Subcutaneous adipose tissue (tissue), 4 donors: Measurements from ENCODE around the gene MMRN2. TPM values are rescaled to one million over a fixed set of nuclear protein-coding genes. Genes with fewer than 3 reads are reported as not detected.

ENCODE experiments used
- total RNA-seq, 4 donors: library from RNA; depleted of rRNA; stranded (reverse); fragments of >200 nt; gene quantifications; one replicate each; pipeline ENCODE4 v1.1.0, GENCODE V29; 2016
- TF ChIP-seq, protein P1 (sequence below): fragments of 450-650 bp; IDR thresholded peaks from one replicate; pipeline ENCODE4 v1.5.1; 2016; ENCODE audit warnings: low read depth, mild to moderate bottlenecking, control low read depth, antibody characterized with exemption, moderate library complexity

Gene MMRN2
- total RNA-seq, 4 donors from 2014 or later: 22.9 to 120 (median 50.6) TPM

DNA sequence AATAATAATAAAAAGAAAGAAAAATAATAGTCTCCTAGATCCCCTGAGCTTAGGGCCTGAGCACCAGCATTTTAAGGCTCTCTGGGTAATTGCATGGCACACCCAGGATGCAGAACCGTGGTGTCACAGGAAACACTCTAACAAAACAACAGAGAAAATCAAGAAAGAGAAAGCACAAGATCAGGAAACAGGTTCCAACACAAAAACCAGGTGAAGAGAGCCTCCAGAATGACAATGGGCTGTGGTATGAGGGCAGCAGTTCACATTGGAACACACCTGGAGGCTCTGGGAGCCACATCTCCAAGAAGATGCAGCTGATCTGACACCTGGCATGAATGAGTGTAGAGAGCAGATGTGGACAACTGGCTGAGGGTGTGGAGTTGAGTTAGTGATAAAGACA lies 7.1 kb downstream of the MMRN2 start:
- TF ChIP-seq, protein P1, sequence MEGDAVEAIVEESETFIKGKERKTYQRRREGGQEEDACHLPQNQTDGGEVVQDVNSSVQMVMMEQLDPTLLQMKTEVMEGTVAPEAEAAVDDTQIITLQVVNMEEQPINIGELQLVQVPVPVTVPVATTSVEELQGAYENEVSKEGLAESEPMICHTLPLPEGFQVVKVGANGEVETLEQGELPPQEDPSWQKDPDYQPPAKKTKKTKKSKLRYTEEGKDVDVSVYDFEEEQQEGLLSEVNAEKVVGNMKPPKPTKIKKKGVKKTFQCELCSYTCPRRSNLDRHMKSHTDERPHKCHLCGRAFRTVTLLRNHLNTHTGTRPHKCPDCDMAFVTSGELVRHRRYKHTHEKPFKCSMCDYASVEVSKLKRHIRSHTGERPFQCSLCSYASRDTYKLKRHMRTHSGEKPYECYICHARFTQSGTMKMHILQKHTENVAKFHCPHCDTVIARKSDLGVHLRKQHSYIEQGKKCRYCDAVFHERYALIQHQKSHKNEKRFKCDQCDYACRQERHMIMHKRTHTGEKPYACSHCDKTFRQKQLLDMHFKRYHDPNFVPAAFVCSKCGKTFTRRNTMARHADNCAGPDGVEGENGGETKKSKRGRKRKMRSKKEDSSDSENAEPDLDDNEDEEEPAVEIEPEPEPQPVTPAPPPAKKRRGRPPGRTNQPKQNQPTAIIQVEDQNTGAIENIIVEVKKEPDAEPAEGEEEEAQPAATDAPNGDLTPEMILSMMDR: no peak

DNA sequence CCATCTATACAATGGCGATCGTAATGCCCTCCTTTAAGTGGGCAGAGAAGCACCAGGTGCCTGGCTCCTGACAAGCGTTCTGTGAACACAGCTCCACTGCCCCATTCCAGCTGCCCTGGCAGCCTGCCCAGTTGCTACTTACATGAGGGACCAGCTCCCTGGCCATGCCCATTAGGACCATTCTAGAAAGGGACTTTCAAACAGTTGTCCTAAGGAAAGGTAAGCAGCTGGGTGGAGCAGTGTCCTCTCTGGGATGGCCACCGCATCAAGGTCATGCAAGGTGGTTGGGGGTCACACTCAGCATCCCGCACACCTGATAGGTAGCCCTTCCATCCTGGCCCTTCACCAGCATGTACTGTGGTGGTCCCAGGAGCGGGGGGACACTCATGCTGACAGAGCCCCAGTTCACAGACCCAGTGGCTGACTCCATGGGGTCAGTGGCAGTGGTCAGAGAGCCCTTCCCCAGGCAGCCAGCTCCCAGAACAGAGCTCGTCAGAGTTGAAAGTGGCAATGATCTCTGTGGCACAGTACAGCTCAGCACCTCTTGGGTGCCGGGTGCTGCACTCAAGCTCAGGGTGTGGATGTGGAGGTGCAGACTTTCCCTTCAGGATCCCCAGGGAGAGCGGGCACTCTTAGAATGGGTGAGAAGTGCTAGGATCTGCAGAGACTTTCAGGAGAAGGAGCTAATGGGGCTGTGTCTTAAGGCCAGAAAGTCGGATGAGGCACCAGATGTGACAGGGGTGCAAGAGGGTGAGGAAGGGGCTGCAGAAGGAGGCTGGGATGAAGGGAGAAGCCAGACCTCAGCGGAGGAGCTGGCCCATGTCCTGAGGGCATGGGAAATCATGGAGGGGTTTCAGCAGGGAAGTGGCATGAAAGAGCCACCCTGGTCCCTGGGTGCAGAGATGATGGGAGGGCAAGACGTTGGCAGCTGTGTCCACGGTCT lies 10.9 kb downstream of the MMRN2 start:
- TF ChIP-seq, protein P1: no peak

DNA sequence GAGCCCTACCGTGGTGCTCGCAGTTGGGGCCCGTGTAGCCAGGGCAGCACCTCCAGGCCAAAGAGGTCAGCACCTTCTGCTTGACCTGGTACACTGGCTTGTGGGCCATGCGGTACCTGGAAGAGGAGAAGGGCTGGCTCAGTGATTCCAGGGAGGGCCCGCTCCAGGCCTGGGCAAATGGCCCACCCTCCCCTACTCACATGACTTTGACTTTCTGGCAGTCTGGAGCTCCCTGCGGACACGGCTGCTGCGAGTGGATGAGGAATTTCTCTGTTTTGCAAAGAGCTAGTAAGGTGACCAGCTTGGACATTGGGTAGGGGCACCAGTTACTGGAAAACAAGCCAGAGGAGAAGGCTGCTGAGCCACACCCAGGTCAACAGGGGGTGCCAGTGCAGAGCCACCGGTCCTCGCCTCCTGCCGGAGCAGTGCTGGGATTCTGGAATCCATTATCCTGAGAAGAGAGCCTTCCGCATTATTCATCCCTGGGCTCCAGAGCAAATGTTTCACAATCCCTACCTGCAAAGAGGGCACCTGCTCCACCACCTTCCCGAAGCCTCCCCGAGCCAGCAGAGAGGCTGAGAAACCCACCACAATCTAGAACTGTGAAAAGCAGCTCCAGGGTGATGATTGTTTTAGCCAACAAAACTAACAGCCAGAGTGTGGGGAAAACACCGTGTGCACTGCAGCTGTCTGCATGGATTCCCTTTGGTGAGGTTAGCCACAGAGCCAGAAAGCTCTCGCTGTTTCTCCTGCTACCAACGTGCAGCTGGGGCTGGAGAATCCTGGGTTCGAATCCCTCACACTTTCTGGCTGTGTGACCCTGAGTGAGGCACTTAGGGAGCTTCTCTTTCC lies 11.8 kb downstream of the MMRN2 start:
- TF ChIP-seq, protein P1: no peak

DNA sequence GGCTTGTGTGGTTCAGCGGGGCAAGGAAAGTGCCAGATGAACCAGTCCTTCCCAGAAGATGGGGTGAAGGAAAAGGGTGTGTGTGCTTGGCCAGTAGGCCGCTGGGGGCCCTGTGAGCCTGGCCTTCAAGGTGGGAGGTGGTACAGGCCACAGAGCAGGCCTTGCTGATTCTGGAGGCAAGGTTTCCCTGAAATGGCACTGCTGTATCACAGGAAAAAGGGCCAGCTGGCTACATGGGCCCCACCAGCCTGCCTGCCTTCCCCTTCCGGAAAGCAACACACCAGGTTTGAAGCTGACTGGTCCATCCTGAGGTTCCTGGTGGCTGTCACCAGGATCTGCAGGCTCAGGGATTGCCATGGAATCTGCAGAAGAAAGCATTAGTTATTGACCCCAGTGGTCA lies 12.5 kb downstream of the MMRN2 start:
- TF ChIP-seq, protein P1: no peak

DNA sequence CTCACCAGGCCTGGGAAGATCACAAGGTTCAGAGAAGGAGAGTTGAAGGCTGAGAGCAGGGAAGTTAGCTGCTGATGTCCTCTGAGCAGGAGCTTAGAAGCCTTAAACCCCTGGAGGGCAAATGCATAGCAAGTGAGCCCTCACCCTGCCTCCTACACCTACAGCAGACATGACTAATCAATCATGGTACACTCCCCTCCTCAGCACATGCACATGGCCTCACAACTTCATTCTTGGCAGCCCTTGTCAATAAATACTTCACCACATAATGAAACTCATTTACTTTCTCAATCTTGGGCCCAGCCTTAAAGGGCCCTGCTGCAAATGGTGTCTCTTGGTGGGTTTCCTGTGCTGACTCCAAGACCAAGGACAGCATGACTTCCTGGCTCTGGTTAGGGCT lies 12.9 kb downstream of the MMRN2 start:
- TF ChIP-seq, protein P1: no peak

DNA sequence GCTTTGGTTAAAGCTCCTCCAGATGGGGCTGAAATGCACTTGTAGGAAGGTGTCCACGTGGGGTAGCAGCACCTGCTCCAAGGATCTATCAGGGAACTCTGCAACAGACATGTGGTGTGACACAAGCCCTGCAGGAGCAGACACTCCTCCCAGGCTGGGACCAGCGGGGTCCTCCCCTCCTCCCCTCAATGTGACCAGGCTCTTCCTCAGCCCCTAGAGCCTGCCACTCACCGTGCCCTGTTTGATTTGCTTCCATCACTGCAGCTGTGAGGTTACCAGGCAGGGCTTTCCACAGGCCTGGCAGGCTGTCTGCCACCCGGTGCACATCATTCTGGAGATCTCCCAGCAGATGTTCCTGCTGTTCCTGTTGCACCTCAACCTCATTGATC lies 13.4 kb downstream of the MMRN2 start:
- TF ChIP-seq, protein P1: no peak
